ENCODE results near the gene RPL19. TPM values are rescaled to one million over a fixed set of nuclear protein-coding genes. Genes with fewer than 3 reads are reported as not detected.

RPL19 gene
- total RNA-seq, 1 donor from 2014 or later, result 1,451 TPM

DNA sequence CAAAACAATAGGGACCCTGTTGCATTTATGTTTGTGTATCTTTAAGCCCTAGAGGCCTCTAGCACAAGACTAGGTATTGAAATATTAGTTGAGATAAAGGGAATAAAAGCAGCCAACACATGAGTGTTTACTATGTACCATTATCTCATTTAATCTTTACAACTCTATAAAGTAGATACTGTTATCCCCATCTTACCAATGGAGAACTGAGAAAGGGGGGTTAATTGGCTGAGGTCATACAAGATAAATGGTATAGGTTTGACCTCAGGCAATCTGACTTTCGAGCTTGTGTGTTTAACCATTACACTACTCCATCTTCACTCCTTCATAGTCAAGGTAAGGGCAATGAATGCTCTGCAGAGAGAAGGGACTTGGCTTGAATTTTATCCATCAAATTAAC is 51.9 kb downstream of the RPL19 start:
- Mint-ChIP-seq H3K9me3 (ENCODE audit: unreplicated experiment) (no peaks in the 10 kb centered on the region), H3K4me3 (ENCODE audit: unreplicated experiment) (no peak overlapping the region), H3K27me3 (ENCODE audit: low read depth, unreplicated experiment) (no peaks in the 10 kb centered on the region), H3K4me1 (ENCODE audit: low read depth, unreplicated experiment) (no peaks in the 10 kb centered on the region), H3K27ac (ENCODE audit: unreplicated experiment) (no peak overlapping the region), H3K36me3 (ENCODE audit: low read depth, unreplicated experiment) (peaks cover 6% of the 10 kb centered on the region)
- Histone ChIP-seq H3K79me2 (ENCODE audit: insufficient read depth, low read length) (no peaks in the 10 kb centered on the region), H3K36me3 (ENCODE audit: insufficient read depth, low read length) (no peaks in the 10 kb centered on the region), H2AFZ (ENCODE audit: low read depth, low read length) (no peak overlapping the region), H3K4me2 (ENCODE audit: low read length) (no peak overlapping the region), H3K27me3 (ENCODE audit: insufficient read depth, low read length) (no peaks in the 10 kb centered on the region), H3K4me3 (ENCODE audit: insufficient read depth, low read depth, low read length) (no peak overlapping the region), H3K27ac (ENCODE audit: low read depth, low read length) (no peak overlapping the region), H3K9ac (ENCODE audit: low read length) (no peak overlapping the region), H4K20me1 (ENCODE audit: insufficient read depth, low read length) (no peaks in the 10 kb centered on the region), H3K9me3 (ENCODE audit: insufficient read depth, low read depth, low read length) (no peaks in the 10 kb centered on the region), H3K4me1 (ENCODE audit: insufficient read depth, low read length) (no peaks in the 10 kb centered on the region)
- DNase-seq (ENCODE audit: low read depth) (no peak), FAIRE-seq (no peak)
- TF ChIP-seq EZH2 (IDR thresholded peaks at IDR 0.05; ENCODE audit: insufficient read depth, low read length), result no peak
- TF ChIP-seq, protein P1, sequence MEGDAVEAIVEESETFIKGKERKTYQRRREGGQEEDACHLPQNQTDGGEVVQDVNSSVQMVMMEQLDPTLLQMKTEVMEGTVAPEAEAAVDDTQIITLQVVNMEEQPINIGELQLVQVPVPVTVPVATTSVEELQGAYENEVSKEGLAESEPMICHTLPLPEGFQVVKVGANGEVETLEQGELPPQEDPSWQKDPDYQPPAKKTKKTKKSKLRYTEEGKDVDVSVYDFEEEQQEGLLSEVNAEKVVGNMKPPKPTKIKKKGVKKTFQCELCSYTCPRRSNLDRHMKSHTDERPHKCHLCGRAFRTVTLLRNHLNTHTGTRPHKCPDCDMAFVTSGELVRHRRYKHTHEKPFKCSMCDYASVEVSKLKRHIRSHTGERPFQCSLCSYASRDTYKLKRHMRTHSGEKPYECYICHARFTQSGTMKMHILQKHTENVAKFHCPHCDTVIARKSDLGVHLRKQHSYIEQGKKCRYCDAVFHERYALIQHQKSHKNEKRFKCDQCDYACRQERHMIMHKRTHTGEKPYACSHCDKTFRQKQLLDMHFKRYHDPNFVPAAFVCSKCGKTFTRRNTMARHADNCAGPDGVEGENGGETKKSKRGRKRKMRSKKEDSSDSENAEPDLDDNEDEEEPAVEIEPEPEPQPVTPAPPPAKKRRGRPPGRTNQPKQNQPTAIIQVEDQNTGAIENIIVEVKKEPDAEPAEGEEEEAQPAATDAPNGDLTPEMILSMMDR (IDR thresholded peaks at IDR 0.05; ENCODE audit: insufficient read depth, low read depth, low read length), result no peak

DNA sequence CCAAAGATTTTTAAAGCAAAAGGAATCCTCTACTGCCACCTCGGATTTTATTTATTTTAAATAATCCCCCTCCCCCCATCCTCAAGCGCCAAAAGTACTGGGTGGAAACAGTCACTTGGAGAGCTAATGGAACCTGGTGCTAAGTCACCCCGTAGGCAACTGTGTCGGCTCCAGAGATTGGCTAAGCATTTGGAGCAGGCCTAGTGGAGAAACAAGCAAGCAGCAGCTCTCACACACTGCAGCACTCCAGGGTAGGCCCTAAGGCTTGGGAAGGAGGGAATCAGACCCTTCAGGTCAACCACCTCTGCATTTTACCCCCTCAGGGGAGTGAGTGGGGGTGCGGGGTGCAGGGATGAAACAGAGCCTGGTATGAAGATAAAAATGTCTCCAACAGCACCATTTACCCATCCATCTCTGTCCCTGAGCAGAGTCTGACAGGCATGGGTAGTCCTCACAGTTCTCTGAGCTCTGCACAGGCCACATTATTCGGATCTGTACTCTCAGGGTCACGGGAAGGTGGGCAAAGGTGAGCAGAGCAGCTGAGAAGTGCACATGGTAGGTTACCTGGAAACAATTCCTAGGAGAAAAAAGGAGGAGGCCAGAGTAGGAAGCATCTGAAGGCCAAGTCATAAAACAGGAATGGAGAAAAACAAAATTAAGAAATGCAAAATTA is 52.8 kb downstream of the RPL19 start:
- H3K27ac Mint-ChIP-seq (ENCODE audit: unreplicated experiment), result no peak overlapping the region
- no peak overlapping the region for H3K9ac ChIP-seq (ENCODE audit: low read length)
- DNase-seq (ENCODE audit: low read depth) (no peak), FAIRE-seq (no peak)
- H4K20me1 ChIP-seq (ENCODE audit: insufficient read depth, low read length), result no peaks in the 10 kb centered on the region
- H3K4me3 Mint-ChIP-seq (ENCODE audit: unreplicated experiment), result no peak overlapping the region
- no peaks in the 10 kb centered on the region for H3K9me3 Mint-ChIP-seq (ENCODE audit: unreplicated experiment)
- H3K36me3 Mint-ChIP-seq (ENCODE audit: low read depth, unreplicated experiment), result peaks cover 8% of the 10 kb centered on the region
- H2AFZ ChIP-seq (ENCODE audit: low read depth, low read length), result no peak overlapping the region
- no peak for TF ChIP-seq EZH2 (IDR thresholded peaks at IDR 0.05; ENCODE audit: insufficient read depth, low read length)
- TF ChIP-seq, protein P1 (IDR thresholded peaks at IDR 0.05; ENCODE audit: insufficient read depth, low read depth, low read length), result no peak
- H3K27ac ChIP-seq (ENCODE audit: low read depth, low read length), result no peak overlapping the region
- no peaks in the 10 kb centered on the region for H3K79me2 ChIP-seq (ENCODE audit: insufficient read depth, low read length)
- H3K4me3 ChIP-seq (ENCODE audit: insufficient read depth, low read depth, low read length), result no peak overlapping the region
- no peak overlapping the region for H3K4me2 ChIP-seq (ENCODE audit: low read length)
- H3K27me3 Mint-ChIP-seq (ENCODE audit: low read depth, unreplicated experiment), result no peaks in the 10 kb centered on the region
- no peaks in the 10 kb centered on the region for H3K9me3 ChIP-seq (ENCODE audit: insufficient read depth, low read depth, low read length)
- H3K4me1 Mint-ChIP-seq (ENCODE audit: low read depth, unreplicated experiment), result no peaks in the 10 kb centered on the region
- H3K27me3 ChIP-seq (ENCODE audit: insufficient read depth, low read length), result no peaks in the 10 kb centered on the region
- H3K4me1 ChIP-seq (ENCODE audit: insufficient read depth, low read length), result no peaks in the 10 kb centered on the region
- no peaks in the 10 kb centered on the region for H3K36me3 ChIP-seq (ENCODE audit: insufficient read depth, low read length)

Other genes with a start within 250 kb of the RPL19 start
- gene FBXO47, start 232.9 kb upstream of the RPL19 start, total RNA-seq, result not detected in 2 replicates
- 8.9 and 13.8 TPM in 2 replicates for gene PLXDC1, start 48.6 kb upstream of the RPL19 start, total RNA-seq
- gene ARL5C, start 34.1 kb upstream of the RPL19 start, total RNA-seq, result not detected in 2 replicates
- 16.6 and 16.9 TPM in 2 replicates for gene CACNB1, start 2.6 kb upstream of the RPL19 start, total RNA-seq
- gene STAC2, start 25.7 kb downstream of the RPL19 start, total RNA-seq, result not detected in 2 replicates
- 18.3 and 21.6 TPM in 2 replicates for gene FBXL20, start 201.3 kb downstream of the RPL19 start, total RNA-seq